ENCODE measurements around the gene AGER. TPM values are rescaled to one million over a fixed set of nuclear protein-coding genes. Genes with fewer than 3 reads are reported as not detected.
A peak's percentile ranks its signal among the peaks of the same experiment; 100 is the strongest.

AGER gene
- total RNA-seq, 4 donors from 2014 or later: 1.1 to 9.0 (median 2.7) TPM

DNA sequence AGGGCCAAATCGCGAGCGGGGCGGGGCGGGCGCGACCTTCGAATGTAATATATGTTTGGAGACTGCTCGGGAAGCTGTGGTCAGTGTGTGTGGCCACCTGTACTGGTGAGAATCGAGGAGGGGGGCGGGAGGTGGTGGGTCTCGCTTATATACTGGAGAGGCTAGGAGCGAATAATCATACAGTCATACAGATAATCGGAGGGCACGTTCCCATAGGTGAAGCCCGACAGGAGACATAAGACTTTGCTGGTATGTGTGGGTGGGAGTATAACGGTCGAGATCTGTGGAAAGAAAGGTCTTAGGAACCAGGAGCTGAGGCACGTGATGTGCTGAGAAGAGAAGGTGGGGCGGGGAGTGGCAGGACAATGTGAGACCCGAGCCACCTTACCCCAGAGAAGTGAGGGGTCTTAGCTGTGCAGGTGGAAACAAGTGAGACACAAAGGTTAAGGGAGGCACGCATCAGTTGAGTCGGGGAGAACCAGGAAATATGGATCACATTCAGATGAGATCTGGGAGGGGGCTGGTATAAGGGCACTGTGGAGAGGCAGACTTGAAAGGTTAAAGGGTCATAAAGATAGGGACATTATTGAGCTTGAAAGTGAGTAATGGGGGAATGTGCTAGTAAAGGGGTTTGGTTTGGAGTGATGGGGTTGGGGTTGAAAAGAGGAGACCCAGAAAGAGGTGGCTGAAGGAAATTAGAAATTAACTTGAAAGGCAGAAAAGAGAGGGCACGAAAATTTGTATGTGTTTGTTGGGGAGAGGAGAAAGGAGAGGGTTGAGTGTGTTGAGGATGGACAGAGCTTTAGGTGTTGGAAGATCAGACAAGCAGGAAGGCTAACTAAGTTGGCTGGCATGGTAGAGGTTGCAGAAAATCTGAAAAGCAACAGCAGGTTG is 5.3 kb downstream of the AGER start:
- no peak for DNase-seq
- intact Hi-C loops (cut with DNase I; ENCODE audit: low total_unique reads): no loop called here
- Histone ChIP-seq H3K27me3 (no peaks in the 10 kb centered on the region), H3K4me1 (peaks cover 25 to 58% (median 37%) of the 10 kb centered on the region in 4 donors), H3K9me3 (no peaks in the 10 kb centered on the region), H3K4me3 (peak overlapping the region; percentile 41 to 91 (median 84)), H3K27ac (peak overlapping the region; percentile 94 to 96 (median 94)), H3K36me3 (peaks cover 0 to 9% (median 3%) of the 10 kb centered on the region in 4 donors)
- 3 to 8% methylated on average over 8 to 24 of the region's 24 CpGs for WGBS, 2 donors (ENCODE audit: low coverage in 1 of 2)
- in situ Hi-C loops (cut with MboI; ENCODE audit: low pct_ligation_motif_present in 1 of 4, low pct_unique_long_range_greater_than_20kb in 1 of 4, low sequenced_read_pairs in 3 of 4): no loop called here
- TF ChIP-seq, protein P1, sequence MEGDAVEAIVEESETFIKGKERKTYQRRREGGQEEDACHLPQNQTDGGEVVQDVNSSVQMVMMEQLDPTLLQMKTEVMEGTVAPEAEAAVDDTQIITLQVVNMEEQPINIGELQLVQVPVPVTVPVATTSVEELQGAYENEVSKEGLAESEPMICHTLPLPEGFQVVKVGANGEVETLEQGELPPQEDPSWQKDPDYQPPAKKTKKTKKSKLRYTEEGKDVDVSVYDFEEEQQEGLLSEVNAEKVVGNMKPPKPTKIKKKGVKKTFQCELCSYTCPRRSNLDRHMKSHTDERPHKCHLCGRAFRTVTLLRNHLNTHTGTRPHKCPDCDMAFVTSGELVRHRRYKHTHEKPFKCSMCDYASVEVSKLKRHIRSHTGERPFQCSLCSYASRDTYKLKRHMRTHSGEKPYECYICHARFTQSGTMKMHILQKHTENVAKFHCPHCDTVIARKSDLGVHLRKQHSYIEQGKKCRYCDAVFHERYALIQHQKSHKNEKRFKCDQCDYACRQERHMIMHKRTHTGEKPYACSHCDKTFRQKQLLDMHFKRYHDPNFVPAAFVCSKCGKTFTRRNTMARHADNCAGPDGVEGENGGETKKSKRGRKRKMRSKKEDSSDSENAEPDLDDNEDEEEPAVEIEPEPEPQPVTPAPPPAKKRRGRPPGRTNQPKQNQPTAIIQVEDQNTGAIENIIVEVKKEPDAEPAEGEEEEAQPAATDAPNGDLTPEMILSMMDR (IDR thresholded peaks at IDR 0.05): no peak
- TF ChIP-seq EP300 (IDR thresholded peaks at IDR 0.05; ENCODE audit: low read depth) (no peak), POLR2AphosphoS5 (IDR thresholded peaks at IDR 0.05) (no peak), POLR2A (IDR thresholded peaks at IDR 0.05) (no peak)

- peak; percentile 69 for TF ChIP-seq POLR2A (IDR thresholded peaks at IDR 0.05)
- TF ChIP-seq POLR2AphosphoS5 (IDR thresholded peaks at IDR 0.05): peak in 2 of 3 donors; percentile 54 to 60
- no peak for TF ChIP-seq EP300 (IDR thresholded peaks at IDR 0.05; ENCODE audit: low read depth)
- DNase-seq: peak; percentile 97
- no peaks in the 10 kb centered on the region for H3K9me3 ChIP-seq
- no peaks in the 10 kb centered on the region for H3K27me3 ChIP-seq
- H3K4me3 ChIP-seq: peak within 1 kb of the TSS; percentile 41 to 91 (median 84)
- in situ Hi-C loops (cut with MboI; ENCODE audit: low pct_ligation_motif_present in 1 of 4, low pct_unique_long_range_greater_than_20kb in 1 of 4, low sequenced_read_pairs in 3 of 4): no loop called here
- intact Hi-C loops (cut with DNase I; ENCODE audit: low total_unique reads): no loop called here
- 0 to 5% methylated on average over 3 to 33 of the region's 33 CpGs for WGBS, 2 donors (ENCODE audit: low coverage in 1 of 2)
- H3K36me3 ChIP-seq: peaks cover 0 to 6% (median 2%) of the 10 kb centered on the region in 4 donors
- peak within 1 kb of the TSS; percentile 94 to 96 (median 94) for H3K27ac ChIP-seq
- peaks cover 25 to 66% (median 37%) of the 10 kb centered on the region in 4 donors for H3K4me1 ChIP-seq
Measured at GRCh38 chr6:32177788-32178546, 6.1 kb downstream of the AGER start, which contains the start of gene RNF5. RNF5 (plus strand) TSS chr6:32178405; CDS start chr6:32178512, 107 bp downstream.

DNA sequence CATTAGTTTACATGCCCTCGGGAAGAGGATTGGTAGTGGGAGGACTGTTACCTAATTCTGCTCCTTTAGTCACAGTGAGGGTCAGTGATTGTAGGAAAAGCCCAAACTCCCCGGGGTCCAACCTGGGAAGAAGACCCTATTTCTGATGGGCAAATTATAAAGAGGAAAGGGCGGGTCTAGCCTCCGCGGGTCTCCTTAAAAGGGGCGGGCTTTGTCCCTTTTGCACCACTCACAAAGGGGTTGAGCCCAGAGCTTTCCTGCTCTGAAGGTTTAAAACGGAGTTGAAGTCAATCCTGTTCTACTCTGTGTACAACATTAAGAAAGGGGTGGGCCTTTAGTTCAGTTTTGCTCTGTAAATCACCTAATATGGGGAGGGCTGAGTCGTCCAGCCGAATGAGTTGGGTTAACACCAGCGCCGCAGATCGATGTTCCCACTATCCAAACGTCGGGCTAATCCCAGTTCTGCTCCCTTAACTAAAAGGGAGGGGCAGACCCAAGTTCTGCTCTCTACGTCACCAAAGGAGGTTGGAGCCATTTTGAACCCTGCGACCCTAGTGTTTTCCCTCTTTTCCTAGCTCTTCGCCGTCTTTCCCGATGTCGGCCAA is 6.8 kb downstream of the AGER start:
- peaks cover 25 to 68% (median 38%) of the 10 kb centered on the region in 4 donors for H3K4me1 ChIP-seq
- peak overlapping the region; percentile 94 to 96 (median 94) for H3K27ac ChIP-seq
- TF ChIP-seq POLR2A (IDR thresholded peaks at IDR 0.05) (peak; percentile 53), EP300 (IDR thresholded peaks at IDR 0.05; ENCODE audit: low read depth) (no peak), POLR2AphosphoS5 (IDR thresholded peaks at IDR 0.05) (peak; percentile 29 to 77 (median 48))
- in situ Hi-C loops (cut with MboI; ENCODE audit: low pct_ligation_motif_present in 1 of 4, low pct_unique_long_range_greater_than_20kb in 1 of 4, low sequenced_read_pairs in 3 of 4): no loop called here
- DNase-seq: no peak
- peak overlapping the region; percentile 15 to 91 (median 84) for H3K4me3 ChIP-seq
- H3K27me3 ChIP-seq: no peaks in the 10 kb centered on the region
- WGBS, 2 donors (ENCODE audit: low coverage in 1 of 2): 1 to 7% methylated on average over 10 to 20 of the region's 20 CpGs
- intact Hi-C loops (cut with DNase I; ENCODE audit: low total_unique reads): no loop called here
- H3K9me3 ChIP-seq: no peaks in the 10 kb centered on the region
- H3K36me3 ChIP-seq: peaks cover 0 to 6% (median 2%) of the 10 kb centered on the region in 4 donors

DNA sequence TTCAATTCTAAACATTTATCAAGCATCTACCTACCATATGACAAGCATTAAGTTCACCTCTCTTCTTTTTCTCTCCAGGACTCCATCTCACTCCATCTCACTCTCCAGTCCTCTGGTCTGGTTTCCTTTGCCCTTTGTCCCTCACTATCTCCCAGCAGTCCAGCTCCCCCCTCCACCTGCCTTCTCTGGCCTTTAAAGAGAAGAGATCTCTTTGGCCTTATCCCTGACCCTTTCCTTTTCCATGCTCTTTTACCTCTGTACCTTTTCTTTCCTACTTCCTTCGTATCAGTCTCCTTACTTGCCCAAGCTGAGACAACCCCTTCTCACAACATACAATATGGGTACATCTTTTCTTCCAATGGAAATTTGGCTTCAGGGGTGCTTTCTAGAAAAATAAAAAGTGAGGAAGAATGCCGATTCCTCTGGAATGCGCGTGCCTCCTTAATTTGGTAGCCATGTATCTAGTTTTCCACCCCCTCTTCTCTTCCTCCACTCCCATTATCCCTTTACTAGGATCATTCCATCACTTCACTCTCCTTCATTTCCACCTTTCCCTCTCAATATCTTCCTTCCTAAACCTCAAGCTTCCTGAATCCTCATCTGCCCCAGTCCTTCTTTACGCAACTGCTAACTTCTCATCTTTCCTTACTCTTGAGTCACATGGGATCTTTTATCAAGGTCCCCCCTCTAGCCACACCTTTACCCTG is 7.4 kb downstream of the AGER start:
- Histone ChIP-seq H3K27ac (peak overlapping the region; percentile 94 to 96 (median 94)), H3K4me1 (peaks cover 25 to 62% (median 37%) of the 10 kb centered on the region in 4 donors), H3K4me3 (peak overlapping the region in 3 of 4 donors; percentile 77 to 91 (median 91)), H3K36me3 (peaks cover 0 to 6% (median 2%) of the 10 kb centered on the region in 4 donors), H3K9me3 (no peaks in the 10 kb centered on the region), H3K27me3 (no peaks in the 10 kb centered on the region)
- intact Hi-C loops (cut with DNase I; ENCODE audit: low total_unique reads): no loop called here
- TF ChIP-seq POLR2AphosphoS5 (IDR thresholded peaks at IDR 0.05): no peak
- no peak for TF ChIP-seq POLR2A (IDR thresholded peaks at IDR 0.05)
- TF ChIP-seq EP300 (IDR thresholded peaks at IDR 0.05; ENCODE audit: low read depth): no peak
- TF ChIP-seq, protein P1 (IDR thresholded peaks at IDR 0.05): no peak
- no peak for DNase-seq
- in situ Hi-C loops (cut with MboI; ENCODE audit: low pct_ligation_motif_present in 1 of 4, low pct_unique_long_range_greater_than_20kb in 1 of 4, low sequenced_read_pairs in 3 of 4): no loop called here
- WGBS, 2 donors (ENCODE audit: low coverage in 1 of 2): 35 to 36% methylated on average over 5 of the region's 5 CpGs
